VCaP (cell line): ENCODE data around the gene LASP1.
A peak's percentile ranks its signal among the peaks of the same experiment; 100 is the strongest.

Experiments
- H3K27ac ChIP-seq: fragments of 450-650 bp; 2 replicates; pipeline ENCODE4 v1.5.1; 2017
- TF ChIP-seq, protein P1 (sequence below): fragments of 450-650 bp; conservative IDR thresholded peaks from 2 replicates; pipeline ENCODE4 v1.5.1; 2017; ENCODE audit warnings: mild to moderate bottlenecking, moderate library complexity

LASP1 gene, protein sequence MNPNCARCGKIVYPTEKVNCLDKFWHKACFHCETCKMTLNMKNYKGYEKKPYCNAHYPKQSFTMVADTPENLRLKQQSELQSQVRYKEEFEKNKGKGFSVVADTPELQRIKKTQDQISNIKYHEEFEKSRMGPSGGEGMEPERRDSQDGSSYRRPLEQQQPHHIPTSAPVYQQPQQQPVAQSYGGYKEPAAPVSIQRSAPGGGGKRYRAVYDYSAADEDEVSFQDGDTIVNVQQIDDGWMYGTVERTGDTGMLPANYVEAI

DNA sequence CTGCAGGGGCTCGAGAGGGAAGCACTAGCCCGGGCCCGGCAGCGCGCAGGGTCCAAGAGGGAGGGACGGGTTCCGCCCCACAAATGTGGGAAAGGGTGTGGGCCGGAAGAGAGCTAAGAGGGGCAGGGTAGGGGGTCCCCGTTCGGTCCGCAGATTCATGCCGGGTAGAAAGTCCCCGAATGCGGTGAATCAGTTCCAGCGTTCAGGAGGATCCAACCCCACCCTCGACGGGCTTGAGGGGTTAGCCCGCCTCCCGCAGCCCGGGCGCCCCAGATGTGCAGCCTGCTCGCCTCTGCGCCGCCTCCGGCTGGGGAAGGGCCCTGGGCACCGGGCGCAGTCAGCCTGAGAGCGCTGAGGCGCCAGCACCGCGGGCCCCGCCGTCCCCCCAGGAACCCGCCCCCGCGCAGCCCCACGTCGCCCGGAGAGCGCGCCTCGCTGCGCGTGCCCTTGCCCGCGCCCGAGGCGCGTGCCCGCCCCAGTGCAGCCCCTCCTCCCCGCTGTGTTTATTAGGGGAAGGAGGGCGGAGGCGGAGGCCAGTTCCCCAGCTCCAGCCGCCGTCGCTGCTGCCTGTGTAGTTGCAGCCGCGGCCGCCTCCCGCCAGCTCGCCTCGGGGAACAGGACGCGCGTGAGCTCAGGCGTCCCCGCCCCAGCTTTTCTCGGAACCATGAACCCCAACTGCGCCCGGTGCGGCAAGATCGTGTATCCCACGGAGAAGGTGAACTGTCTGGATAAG, at the start of gene LASP1:
TSS of gene LASP1 (plus strand) at position 533 of the 733 bp plus-strand sequence. CDS start at position 665, 132 bp downstream.
- H3K27ac ChIP-seq, result peak within 1 kb of the TSS; percentile 70
- TF ChIP-seq, protein P1, sequence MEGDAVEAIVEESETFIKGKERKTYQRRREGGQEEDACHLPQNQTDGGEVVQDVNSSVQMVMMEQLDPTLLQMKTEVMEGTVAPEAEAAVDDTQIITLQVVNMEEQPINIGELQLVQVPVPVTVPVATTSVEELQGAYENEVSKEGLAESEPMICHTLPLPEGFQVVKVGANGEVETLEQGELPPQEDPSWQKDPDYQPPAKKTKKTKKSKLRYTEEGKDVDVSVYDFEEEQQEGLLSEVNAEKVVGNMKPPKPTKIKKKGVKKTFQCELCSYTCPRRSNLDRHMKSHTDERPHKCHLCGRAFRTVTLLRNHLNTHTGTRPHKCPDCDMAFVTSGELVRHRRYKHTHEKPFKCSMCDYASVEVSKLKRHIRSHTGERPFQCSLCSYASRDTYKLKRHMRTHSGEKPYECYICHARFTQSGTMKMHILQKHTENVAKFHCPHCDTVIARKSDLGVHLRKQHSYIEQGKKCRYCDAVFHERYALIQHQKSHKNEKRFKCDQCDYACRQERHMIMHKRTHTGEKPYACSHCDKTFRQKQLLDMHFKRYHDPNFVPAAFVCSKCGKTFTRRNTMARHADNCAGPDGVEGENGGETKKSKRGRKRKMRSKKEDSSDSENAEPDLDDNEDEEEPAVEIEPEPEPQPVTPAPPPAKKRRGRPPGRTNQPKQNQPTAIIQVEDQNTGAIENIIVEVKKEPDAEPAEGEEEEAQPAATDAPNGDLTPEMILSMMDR, result no peak; the same call in 1 of the 2 replicates

- TF ChIP-seq, protein P1, result no peak
- H3K27ac ChIP-seq, result peak within 1 kb of the TSS; percentile 85
Measured at GRCh38 chr17:38824899-38825761, 44.7 kb upstream of the LASP1 start, which contains the start of gene CWC25. TSS of gene CWC25 (minus strand) at chr17:38825321. CDS start at chr17:38825183, 138 bp downstream.

DNA sequence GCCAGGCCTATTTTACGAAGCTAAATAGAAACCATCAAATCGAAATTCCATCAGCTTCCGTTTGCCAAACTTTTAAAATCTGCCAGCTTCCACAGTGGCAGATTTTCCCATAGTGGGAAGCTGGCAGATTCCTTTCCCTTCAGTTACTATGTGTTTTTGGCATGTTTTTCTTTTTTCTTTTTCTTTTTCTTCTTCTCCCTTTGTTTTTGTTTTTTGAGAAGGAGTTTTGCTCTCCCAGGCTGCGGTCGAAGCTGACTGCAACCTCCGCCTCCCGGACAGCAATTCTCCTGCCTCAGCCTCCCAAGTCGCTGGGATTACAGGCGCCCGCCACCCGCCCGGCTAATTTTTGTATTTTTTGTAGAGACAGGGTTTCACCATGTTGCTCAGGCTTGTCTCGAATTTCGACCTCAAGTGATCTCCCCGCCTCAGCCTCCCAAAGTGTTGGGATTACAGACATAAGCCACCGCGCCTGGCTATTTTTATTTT, 44.1 kb upstream of the LASP1 start:
- peak overlapping the region; percentile 85 for H3K27ac ChIP-seq
- TF ChIP-seq, protein P1, result no peak

- no peak overlapping the region for H3K27ac ChIP-seq
- TF ChIP-seq, protein P1, result no peak
Measured at GRCh38 chr17:38844261-38844757, 25.5 kb upstream of the LASP1 start.

GRCh38 chr17:38848557-38848891, 21.3 kb upstream of the LASP1 start:
- TF ChIP-seq, protein P1, result no peak
- no peak overlapping the region for H3K27ac ChIP-seq

DNA sequence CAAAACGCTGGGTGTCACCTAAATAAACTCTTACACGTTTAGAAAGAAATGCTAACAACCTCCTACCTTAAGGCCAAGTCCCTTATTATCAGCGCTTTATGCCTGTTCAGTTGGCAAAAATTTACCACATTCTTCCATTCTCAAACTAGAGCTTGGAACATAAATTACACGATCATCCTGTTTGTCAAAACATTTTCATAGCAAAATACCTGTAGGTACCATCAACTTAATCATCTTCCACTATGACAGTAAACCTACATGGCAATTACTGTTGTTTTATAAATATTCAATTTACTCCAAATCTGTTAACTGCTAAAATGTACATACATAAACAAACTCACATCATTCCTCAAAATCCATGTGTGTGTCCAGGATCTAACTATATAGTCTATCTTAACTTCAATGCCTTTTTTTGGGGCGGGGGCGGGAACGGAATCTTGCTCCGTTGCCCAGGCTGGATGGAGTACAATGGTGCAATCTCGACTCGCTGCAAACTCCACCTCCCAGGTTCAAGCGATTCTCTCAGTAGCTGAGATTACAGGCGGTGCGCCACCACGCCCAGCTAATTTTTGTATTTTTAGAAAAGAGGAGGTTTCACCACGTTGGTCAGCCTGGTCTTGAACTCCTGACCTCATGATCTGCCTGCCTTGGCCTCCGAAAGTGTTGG, 20.8 kb upstream of the LASP1 start:
- no peak overlapping the region for H3K27ac ChIP-seq
- TF ChIP-seq, protein P1, result no peak
